ENCODE measurements around the gene KIAA1143. TPM values are rescaled to one million over a fixed set of nuclear protein-coding genes. Genes with fewer than 3 reads are reported as not detected.
A peak's percentile ranks its signal among the peaks of the same experiment; 100 is the strongest.

The KIAA1143 gene
- total RNA-seq = 10 to 100 TPM; 28.5 to 32.8 (median 29.9) TPM
- total RNA-seq (2013) = 33.6 TPM
- 25.5 to 87.4 (median 38.9) reads per million in 29 experiments for total RNA-seq

- H3K36me3 ChIP-seq (ENCODE audit: control insufficient read depth in 2 of 2, extremely low read depth in 1 of 2, insufficient read depth in 1 of 2, low read length in 1 of 2) = peaks cover 4 to 5% of the 10 kb centered on the region in 2 donors
- H3K9me3 Mint-ChIP-seq = peaks cover 0 to 18% (median 9%) of the 10 kb centered on the region in 3 donors
- under 1% methylated on average over 64 of the region's 64 CpGs for WGBS (ENCODE audit: insufficient coverage)
- ATAC-seq (replicated peaks in 1 of 4) (peak; percentile 97 to 99 (median 98)), DNase-seq (peak; percentile 84 to 100 (median 93))
- peak within 1 kb of the TSS; percentile 85 to 89 (median 85) for H3K4me3 Mint-ChIP-seq
- no peaks in the 10 kb centered on the region for H3K27me3 ChIP-seq (replicated peaks in 1 of 2; ENCODE audit: control insufficient read depth in 2 of 2, extremely low read depth in 1 of 2, insufficient read depth in 2 of 2, low read length in 1 of 2)
- H3K27ac ChIP-seq (ENCODE audit: low read length) = peak within 1 kb of the TSS; percentile 77
- H3K4me1 ChIP-seq (ENCODE audit: control insufficient read depth in 1 of 2, extremely low read depth in 1 of 2, insufficient read depth in 2 of 2, low read length in 2 of 2) = peaks cover 11 to 16% of the 10 kb centered on the region in 2 experiments
- H3K36me3 Mint-ChIP-seq = peaks cover 26% of the 10 kb centered on the region
- H3K9me3 ChIP-seq = peaks cover 5% of the 10 kb centered on the region
- H3K27me3 Mint-ChIP-seq = no peaks in the 10 kb centered on the region
- peaks cover 34 to 37% (median 34%) of the 10 kb centered on the region in 3 donors for H3K4me1 Mint-ChIP-seq
- H3K27ac Mint-ChIP-seq = peak within 1 kb of the TSS; percentile 77 to 80
- POLR2A ChIA-PET = interaction anchor here in 1 of 2 donors (0.6 to 1.2 kb wide), 3 partner anchors 32 to 438 kb away, joined by 3 read pairs; partner anchors contain the start of genes EXOSC7, ZDHHC3 and ZNF501
- CTCF ChIA-PET = interaction anchor here in 1 of 2 donors (1.2 to 1.4 kb wide), 2 partner anchors 32 to 248 kb away, joined by 3 to 5 read pairs; partner anchors contain the start of gene ZNF501
- peak within 1 kb of the TSS; percentile 89 to 99 for H3K4me3 ChIP-seq (ENCODE audit: control insufficient read depth in 1 of 2, extremely low read depth in 1 of 2, low read length in 1 of 2)
Measured at GRCh38 chr3:44761424-44762169, at the start of gene KIAA1143, which contains the start of gene KIF15. Gene KIAA1143 (minus strand): TSS chr3:44761619. CDS start chr3:44761602, 17 bp downstream. Gene KIF15 (plus strand): TSS chr3:44761794. CDS start chr3:44761866, 72 bp downstream.

GRCh38 chr3:44805960-44806359 lies 44.5 kb upstream of the KIAA1143 start:
- H3K27ac Mint-ChIP-seq = no peak overlapping the region
- ATAC-seq (replicated peaks in 1 of 4) = no peak
- ChIA-PET CTCF (no interaction called here), POLR2A (no interaction called here)
- no CpG with 5 or more reads among the region's 2 CpGs for WGBS (ENCODE audit: insufficient coverage)
- no peak overlapping the region for H3K4me3 ChIP-seq (ENCODE audit: control insufficient read depth in 1 of 2, extremely low read depth in 1 of 2, low read length in 1 of 2)
- no peaks in the 10 kb centered on the region for H3K9me3 Mint-ChIP-seq
- DNase-seq = no peak
- H3K4me1 Mint-ChIP-seq = no peaks in the 10 kb centered on the region
- H3K4me1 ChIP-seq (ENCODE audit: control insufficient read depth in 1 of 2, extremely low read depth in 1 of 2, insufficient read depth in 2 of 2, low read length in 2 of 2) = no peaks in the 10 kb centered on the region
- no peak overlapping the region for H3K27ac ChIP-seq (ENCODE audit: low read length)
- H3K9me3 ChIP-seq = no peaks in the 10 kb centered on the region
- no peaks in the 10 kb centered on the region for H3K27me3 Mint-ChIP-seq
- no peaks in the 10 kb centered on the region for H3K36me3 Mint-ChIP-seq
- no peaks in the 10 kb centered on the region for H3K36me3 ChIP-seq (ENCODE audit: control insufficient read depth in 2 of 2, extremely low read depth in 1 of 2, insufficient read depth in 1 of 2, low read length in 1 of 2)
- H3K27me3 ChIP-seq (replicated peaks in 1 of 2; ENCODE audit: control insufficient read depth in 2 of 2, extremely low read depth in 1 of 2, insufficient read depth in 2 of 2, low read length in 1 of 2) = no peaks in the 10 kb centered on the region
- H3K4me3 Mint-ChIP-seq = no peak overlapping the region

GRCh38 chr3:44803298-44803697 lies 41.9 kb upstream of the KIAA1143 start:
- no peak overlapping the region for H3K27ac Mint-ChIP-seq
- no peaks in the 10 kb centered on the region for H3K4me1 ChIP-seq (ENCODE audit: control insufficient read depth in 1 of 2, extremely low read depth in 1 of 2, insufficient read depth in 2 of 2, low read length in 2 of 2)
- ChIA-PET POLR2A (no interaction called here), CTCF (no interaction called here)
- no peak for DNase-seq
- H3K36me3 ChIP-seq (ENCODE audit: control insufficient read depth in 2 of 2, extremely low read depth in 1 of 2, insufficient read depth in 1 of 2, low read length in 1 of 2) = no peaks in the 10 kb centered on the region
- H3K9me3 ChIP-seq = no peaks in the 10 kb centered on the region
- no peak for ATAC-seq (replicated peaks in 1 of 4)
- H3K27ac ChIP-seq (ENCODE audit: low read length) = no peak overlapping the region
- H3K27me3 ChIP-seq (replicated peaks in 1 of 2; ENCODE audit: control insufficient read depth in 2 of 2, extremely low read depth in 1 of 2, insufficient read depth in 2 of 2, low read length in 1 of 2) = no peaks in the 10 kb centered on the region
- H3K4me1 Mint-ChIP-seq = no peaks in the 10 kb centered on the region
- H3K9me3 Mint-ChIP-seq = no peaks in the 10 kb centered on the region
- no CpG with 5 or more reads among the region's 2 CpGs for WGBS (ENCODE audit: insufficient coverage)
- no peaks in the 10 kb centered on the region for H3K27me3 Mint-ChIP-seq
- no peak overlapping the region for H3K4me3 ChIP-seq (ENCODE audit: control insufficient read depth in 1 of 2, extremely low read depth in 1 of 2, low read length in 1 of 2)
- H3K4me3 Mint-ChIP-seq = no peak overlapping the region
- no peaks in the 10 kb centered on the region for H3K36me3 Mint-ChIP-seq

GRCh38 chr3:44802011-44802410 lies 40.6 kb upstream of the KIAA1143 start:
- DNase-seq (no peak), ATAC-seq (replicated peaks in 1 of 4) (no peak)
- H3K9me3 ChIP-seq = no peaks in the 10 kb centered on the region
- H3K27ac ChIP-seq (ENCODE audit: low read length) = no peak overlapping the region
- no peak overlapping the region for H3K4me3 ChIP-seq (ENCODE audit: control insufficient read depth in 1 of 2, extremely low read depth in 1 of 2, low read length in 1 of 2)
- H3K4me1 ChIP-seq (ENCODE audit: control insufficient read depth in 1 of 2, extremely low read depth in 1 of 2, insufficient read depth in 2 of 2, low read length in 2 of 2) = no peaks in the 10 kb centered on the region
- H3K9me3 Mint-ChIP-seq = no peaks in the 10 kb centered on the region
- H3K36me3 ChIP-seq (ENCODE audit: control insufficient read depth in 2 of 2, extremely low read depth in 1 of 2, insufficient read depth in 1 of 2, low read length in 1 of 2) = no peaks in the 10 kb centered on the region
- no peak overlapping the region for H3K27ac Mint-ChIP-seq
- H3K27me3 Mint-ChIP-seq = no peaks in the 10 kb centered on the region
- ChIA-PET POLR2A (no interaction called here), CTCF (no interaction called here)
- no peaks in the 10 kb centered on the region for H3K27me3 ChIP-seq (replicated peaks in 1 of 2; ENCODE audit: control insufficient read depth in 2 of 2, extremely low read depth in 1 of 2, insufficient read depth in 2 of 2, low read length in 1 of 2)
- WGBS (ENCODE audit: insufficient coverage) = 83% methylated on average over 1 of the region's 2 CpGs
- H3K36me3 Mint-ChIP-seq = no peaks in the 10 kb centered on the region
- H3K4me1 Mint-ChIP-seq = no peaks in the 10 kb centered on the region
- H3K4me3 Mint-ChIP-seq = no peak overlapping the region

- H3K27me3 ChIP-seq (replicated peaks in 1 of 2; ENCODE audit: control insufficient read depth in 2 of 2, extremely low read depth in 1 of 2, insufficient read depth in 2 of 2, low read length in 1 of 2) = no peaks in the 10 kb centered on the region
- no peak overlapping the region for H3K27ac Mint-ChIP-seq
- H3K9me3 Mint-ChIP-seq = no peaks in the 10 kb centered on the region
- H3K36me3 ChIP-seq (ENCODE audit: control insufficient read depth in 2 of 2, extremely low read depth in 1 of 2, insufficient read depth in 1 of 2, low read length in 1 of 2) = no peaks in the 10 kb centered on the region
- DNase-seq (no peak), ATAC-seq (replicated peaks in 1 of 4) (no peak)
- no peak overlapping the region for H3K4me3 ChIP-seq (ENCODE audit: control insufficient read depth in 1 of 2, extremely low read depth in 1 of 2, low read length in 1 of 2)
- no peaks in the 10 kb centered on the region for H3K27me3 Mint-ChIP-seq
- no peaks in the 10 kb centered on the region for H3K9me3 ChIP-seq
- H3K4me1 ChIP-seq (ENCODE audit: control insufficient read depth in 1 of 2, extremely low read depth in 1 of 2, insufficient read depth in 2 of 2, low read length in 2 of 2) = no peaks in the 10 kb centered on the region
- H3K4me1 Mint-ChIP-seq = no peaks in the 10 kb centered on the region
- no peak overlapping the region for H3K4me3 Mint-ChIP-seq
- no peak overlapping the region for H3K27ac ChIP-seq (ENCODE audit: low read length)
- POLR2A ChIA-PET = no interaction called here
- WGBS (ENCODE audit: insufficient coverage) = 100% methylated on average over 1 of the region's 4 CpGs
- H3K36me3 Mint-ChIP-seq = no peaks in the 10 kb centered on the region
- CTCF ChIA-PET = no interaction called here
Measured at GRCh38 chr3:44795197-44795596, 33.8 kb upstream of the KIAA1143 start.

GRCh38 chr3:44782891-44783290 lies 21.5 kb upstream of the KIAA1143 start:
- H3K36me3 Mint-ChIP-seq = no peaks in the 10 kb centered on the region
- CTCF ChIA-PET = no interaction called here
- H3K4me3 Mint-ChIP-seq = no peak overlapping the region
- H3K27me3 Mint-ChIP-seq = no peaks in the 10 kb centered on the region
- ATAC-seq (replicated peaks in 1 of 4) (no peak), DNase-seq (no peak)
- WGBS (ENCODE audit: insufficient coverage) = 98% methylated on average over 3 of the region's 4 CpGs
- no peaks in the 10 kb centered on the region for H3K4me1 ChIP-seq (ENCODE audit: control insufficient read depth in 1 of 2, extremely low read depth in 1 of 2, insufficient read depth in 2 of 2, low read length in 2 of 2)
- H3K27ac ChIP-seq (ENCODE audit: low read length) = no peak overlapping the region
- no peaks in the 10 kb centered on the region for H3K36me3 ChIP-seq (ENCODE audit: control insufficient read depth in 2 of 2, extremely low read depth in 1 of 2, insufficient read depth in 1 of 2, low read length in 1 of 2)
- no peaks in the 10 kb centered on the region for H3K27me3 ChIP-seq (replicated peaks in 1 of 2; ENCODE audit: control insufficient read depth in 2 of 2, extremely low read depth in 1 of 2, insufficient read depth in 2 of 2, low read length in 1 of 2)
- H3K4me1 Mint-ChIP-seq = no peaks in the 10 kb centered on the region
- H3K9me3 Mint-ChIP-seq = no peaks in the 10 kb centered on the region
- POLR2A ChIA-PET = no interaction called here
- no peak overlapping the region for H3K4me3 ChIP-seq (ENCODE audit: control insufficient read depth in 1 of 2, extremely low read depth in 1 of 2, low read length in 1 of 2)
- H3K9me3 ChIP-seq = no peaks in the 10 kb centered on the region
- H3K27ac Mint-ChIP-seq = no peak overlapping the region
